ENCODE results near the gene SLC27A6. TPM values are rescaled to one million over a fixed set of nuclear protein-coding genes. Genes with fewer than 3 reads are reported as not detected.
"Not testable (repeated sequence)": the region's sequence is repeated elsewhere in the genome, so short reads cannot be mapped to it uniquely, and the experiment has no call there.

Gene SLC27A6, protein sequence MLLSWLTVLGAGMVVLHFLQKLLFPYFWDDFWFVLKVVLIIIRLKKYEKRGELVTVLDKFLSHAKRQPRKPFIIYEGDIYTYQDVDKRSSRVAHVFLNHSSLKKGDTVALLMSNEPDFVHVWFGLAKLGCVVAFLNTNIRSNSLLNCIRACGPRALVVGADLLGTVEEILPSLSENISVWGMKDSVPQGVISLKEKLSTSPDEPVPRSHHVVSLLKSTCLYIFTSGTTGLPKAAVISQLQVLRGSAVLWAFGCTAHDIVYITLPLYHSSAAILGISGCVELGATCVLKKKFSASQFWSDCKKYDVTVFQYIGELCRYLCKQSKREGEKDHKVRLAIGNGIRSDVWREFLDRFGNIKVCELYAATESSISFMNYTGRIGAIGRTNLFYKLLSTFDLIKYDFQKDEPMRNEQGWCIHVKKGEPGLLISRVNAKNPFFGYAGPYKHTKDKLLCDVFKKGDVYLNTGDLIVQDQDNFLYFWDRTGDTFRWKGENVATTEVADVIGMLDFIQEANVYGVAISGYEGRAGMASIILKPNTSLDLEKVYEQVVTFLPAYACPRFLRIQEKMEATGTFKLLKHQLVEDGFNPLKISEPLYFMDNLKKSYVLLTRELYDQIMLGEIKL
- total RNA-seq: not detected

DNA sequence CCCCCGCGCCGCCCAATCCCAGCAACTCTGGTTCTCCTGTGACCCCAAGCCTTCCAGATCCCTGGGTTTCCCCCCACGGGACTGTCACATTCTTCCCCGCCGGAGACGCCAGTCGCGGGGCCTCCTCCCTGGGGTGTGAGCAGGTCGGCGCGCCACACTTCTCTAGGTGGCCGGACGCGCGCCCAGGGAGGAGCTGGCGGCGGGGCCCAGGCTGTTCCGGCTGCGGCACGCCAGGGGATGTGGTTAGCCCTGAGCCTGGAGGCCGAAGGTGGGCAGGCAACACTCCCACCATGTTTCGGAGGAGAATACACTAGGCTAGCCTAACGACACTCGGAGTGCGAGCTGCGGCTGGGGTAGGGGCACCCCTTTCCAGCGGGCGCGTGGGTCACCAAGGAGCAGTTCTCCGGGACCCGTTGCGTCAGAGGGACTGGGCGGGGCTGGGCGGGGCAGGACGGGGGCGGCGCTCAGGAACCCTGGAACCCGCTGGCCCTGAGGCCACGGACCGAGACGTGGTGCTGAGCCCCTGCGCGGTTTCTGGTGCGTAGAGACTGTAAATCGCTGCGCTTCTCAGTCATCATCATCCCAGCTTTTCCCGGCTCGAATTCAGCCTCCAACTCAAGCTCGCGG, at the start of gene SLC27A6:
TSS of gene SLC27A6 (plus strand) at position 478 of the 627 bp plus-strand sequence. CDS start 650 bp downstream, outside the sequence.
- Mint-ChIP-seq H3K9me3 (peaks cover 6% of the 10 kb centered on the region), H3K4me1 (ENCODE audit: low read depth) (peaks cover 3% of the 10 kb centered on the region), H3K36me3 (ENCODE audit: low read depth) (no peaks in the 10 kb centered on the region), H3K27ac (no peak within 1 kb of the TSS), H3K4me3 (no peak within 1 kb of the TSS), H3K27me3 (ENCODE audit: low read depth) (peaks cover 37% of the 10 kb centered on the region)
- DNase-seq: no peak
- intact Hi-C loops (cut with micrococcal nuclease): no loop called here
- CTCF ChIA-PET: no interaction called here

GRCh38 chr5:128919542-128919941, 45.7 kb upstream of the SLC27A6 start:
- no peaks in the 10 kb centered on the region for H3K4me1 Mint-ChIP-seq (ENCODE audit: low read depth)

GRCh38 chr5:128920345-128921215, 44.7 kb upstream of the SLC27A6 start:
- intact Hi-C loops (cut with micrococcal nuclease): no loop called here
- DNase-seq: no peak
- no peaks in the 10 kb centered on the region for H3K4me1 Mint-ChIP-seq (ENCODE audit: low read depth)
- no peaks in the 10 kb centered on the region for H3K9me3 Mint-ChIP-seq
- H3K27me3 Mint-ChIP-seq (ENCODE audit: low read depth): peaks cover 20% of the 10 kb centered on the region
- no peaks in the 10 kb centered on the region for H3K36me3 Mint-ChIP-seq (ENCODE audit: low read depth)
- no peak overlapping the region for H3K27ac Mint-ChIP-seq
- no peak overlapping the region for H3K4me3 Mint-ChIP-seq
- CTCF ChIA-PET: interaction anchor here (2.1 kb wide), 1 partner anchor 15 kb away, joined by 7 read pairs; no protein-coding TSS in a partner anchor

More at GRCh38 chr5:128919542-128919941, 45.7 kb upstream of the SLC27A6 start:
- H3K36me3 Mint-ChIP-seq (ENCODE audit: low read depth): no peaks in the 10 kb centered on the region
- H3K27ac Mint-ChIP-seq: no peak overlapping the region
- CTCF ChIA-PET: interaction anchor here (2.1 kb wide), 1 partner anchor 14 kb away, joined by 7 read pairs; no protein-coding TSS in a partner anchor
- H3K27me3 Mint-ChIP-seq (ENCODE audit: low read depth): peaks cover 20% of the 10 kb centered on the region
- intact Hi-C loops (cut with micrococcal nuclease): no loop called here
- H3K4me3 Mint-ChIP-seq: no peak overlapping the region
- no peaks in the 10 kb centered on the region for H3K9me3 Mint-ChIP-seq
- DNase-seq: no peak

- Mint-ChIP-seq H3K27me3 (ENCODE audit: low read depth) (peaks cover 19% of the 10 kb centered on the region), H3K36me3 (ENCODE audit: low read depth) (no peaks in the 10 kb centered on the region), H3K9me3 (no peaks in the 10 kb centered on the region), H3K4me1 (ENCODE audit: low read depth) (no peaks in the 10 kb centered on the region), H3K27ac (no peak overlapping the region), H3K4me3 (no peak overlapping the region)
- CTCF ChIA-PET: no interaction called here
- intact Hi-C loops (cut with micrococcal nuclease): no loop called here
- no peak for DNase-seq
These were observed 41.0 kb upstream of the SLC27A6 start for GRCh38 chr5:128924299-128924698.

GRCh38 chr5:128925973-128926372, 39.3 kb upstream of the SLC27A6 start:
- Mint-ChIP-seq H3K36me3 (ENCODE audit: low read depth) (no peaks in the 10 kb centered on the region), H3K4me3 (no peak overlapping the region), H3K4me1 (ENCODE audit: low read depth) (no peaks in the 10 kb centered on the region), H3K27me3 (ENCODE audit: low read depth) (peaks cover 10% of the 10 kb centered on the region), H3K27ac (no peak overlapping the region), H3K9me3 (no peaks in the 10 kb centered on the region)
- no peak for DNase-seq
- CTCF ChIA-PET: interaction anchor here (0.6 kb wide), 1 partner anchor 1213 kb away, joined by 3 read pairs; no protein-coding TSS in a partner anchor
- intact Hi-C loops (cut with micrococcal nuclease): no loop called here

- no peaks in the 10 kb centered on the region for H3K36me3 Mint-ChIP-seq (ENCODE audit: low read depth)
- no peak for DNase-seq
- peaks cover 4% of the 10 kb centered on the region for H3K9me3 Mint-ChIP-seq
- H3K27me3 Mint-ChIP-seq (ENCODE audit: low read depth): peaks cover 10% of the 10 kb centered on the region
- no peak overlapping the region for H3K27ac Mint-ChIP-seq
- CTCF ChIA-PET: interaction anchor here (0.6 kb wide), 1 partner anchor 746 kb away, joined by 4 read pairs; no protein-coding TSS in a partner anchor
- intact Hi-C loops (cut with micrococcal nuclease): no loop called here
- H3K4me3 Mint-ChIP-seq: no peak overlapping the region
- no peaks in the 10 kb centered on the region for H3K4me1 Mint-ChIP-seq (ENCODE audit: low read depth)
These were observed 37.6 kb upstream of the SLC27A6 start for GRCh38 chr5:128927644-128928043.

DNA sequence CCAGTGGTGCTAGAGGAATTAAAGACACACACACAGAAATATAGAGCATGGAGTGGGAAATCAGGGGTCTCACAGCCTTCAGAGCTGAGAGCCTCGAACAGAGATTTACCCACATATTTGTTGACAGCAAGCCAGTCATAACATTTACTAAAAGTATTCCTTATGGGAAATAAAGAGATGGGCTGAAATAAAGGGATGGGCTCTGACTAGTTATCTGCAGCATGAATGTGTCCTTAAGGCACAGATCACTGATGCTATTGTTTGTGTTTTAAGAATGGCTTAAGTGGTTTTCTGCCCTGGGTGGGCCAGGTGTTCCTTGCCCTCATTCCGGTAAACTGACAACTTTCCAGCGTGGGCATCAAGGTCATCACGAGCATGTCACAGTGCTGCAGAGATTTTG, 33.1 kb upstream of the SLC27A6 start:
- CTCF ChIA-PET; H3K36me3 Mint-ChIP-seq (ENCODE audit: low read depth); DNase-seq; intact Hi-C loops (cut with micrococcal nuclease); H3K4me1 Mint-ChIP-seq (ENCODE audit: low read depth); H3K4me3 Mint-ChIP-seq; H3K27ac Mint-ChIP-seq; H3K27me3 Mint-ChIP-seq (ENCODE audit: low read depth); H3K9me3 Mint-ChIP-seq: not testable (repeated sequence)

DNA sequence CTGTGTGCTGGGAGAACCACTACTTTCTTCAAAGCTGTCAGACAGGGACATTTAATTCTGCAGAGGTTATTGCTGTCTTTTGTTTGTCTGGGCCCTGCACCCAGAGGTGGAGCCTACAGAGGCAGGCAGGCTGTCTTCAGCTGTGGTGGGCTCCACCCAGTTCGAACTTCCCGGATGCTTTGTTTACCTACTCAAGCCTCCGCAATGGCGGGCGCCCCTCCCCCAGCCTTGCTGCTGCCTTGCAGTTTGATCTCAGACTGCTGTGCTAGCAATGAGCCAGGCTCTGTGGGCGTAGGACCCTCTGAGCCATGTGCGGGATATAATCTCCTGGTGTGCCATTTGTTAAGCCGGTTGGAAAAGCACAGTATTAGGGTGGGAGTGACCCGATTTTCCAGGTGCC, 22.2 kb upstream of the SLC27A6 start:
- H3K27ac Mint-ChIP-seq; H3K4me1 Mint-ChIP-seq (ENCODE audit: low read depth); H3K4me3 Mint-ChIP-seq; H3K27me3 Mint-ChIP-seq (ENCODE audit: low read depth); H3K36me3 Mint-ChIP-seq (ENCODE audit: low read depth); H3K9me3 Mint-ChIP-seq; CTCF ChIA-PET; intact Hi-C loops (cut with micrococcal nuclease); DNase-seq: not testable (repeated sequence)

DNA sequence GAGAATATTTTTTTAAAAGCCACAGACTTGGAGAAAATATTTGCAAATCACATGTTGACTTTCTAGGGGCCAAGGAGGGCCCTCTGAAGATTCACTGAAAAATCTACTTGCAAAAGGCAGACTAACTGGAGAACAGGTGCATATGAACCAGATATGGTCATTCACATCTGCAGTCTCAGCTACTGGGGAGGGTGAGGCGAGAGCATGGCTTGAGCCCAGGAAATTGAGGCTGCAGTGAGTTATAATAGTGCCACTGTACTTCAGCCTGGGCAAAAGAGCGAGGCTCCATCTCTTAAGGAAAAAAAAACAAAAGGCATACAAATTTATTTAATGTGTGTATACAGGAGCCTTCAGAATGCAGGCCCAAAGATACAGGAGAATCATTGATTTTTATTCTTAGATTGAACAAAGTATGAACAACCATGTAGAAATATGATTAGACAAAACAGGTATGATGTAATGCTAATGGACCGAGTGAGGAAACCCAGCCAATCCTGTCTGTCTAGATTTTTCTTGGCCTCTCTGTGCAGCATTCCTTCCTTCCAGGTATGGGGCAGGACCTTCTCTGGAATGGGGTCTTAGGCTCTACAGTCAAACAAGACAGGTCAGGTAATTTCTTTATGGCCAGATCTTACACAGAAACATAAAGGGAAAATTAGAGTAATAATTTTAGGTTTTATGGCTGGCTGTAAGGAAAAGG, 15.3 kb upstream of the SLC27A6 start:
- intact Hi-C loops (cut with micrococcal nuclease): no loop called here

GRCh38 chr5:128951301-128951700, 14.0 kb upstream of the SLC27A6 start:
- H3K27me3 Mint-ChIP-seq (ENCODE audit: low read depth); H3K36me3 Mint-ChIP-seq (ENCODE audit: low read depth); H3K9me3 Mint-ChIP-seq; H3K4me1 Mint-ChIP-seq (ENCODE audit: low read depth); CTCF ChIA-PET; H3K27ac Mint-ChIP-seq; intact Hi-C loops (cut with micrococcal nuclease); DNase-seq; H3K4me3 Mint-ChIP-seq: not testable (repeated sequence)

More for the DNA sequence above, 15.3 kb upstream of the SLC27A6 start:
- H3K36me3 Mint-ChIP-seq (ENCODE audit: low read depth): no peaks in the 10 kb centered on the region
- H3K27ac Mint-ChIP-seq: no peak overlapping the region
- CTCF ChIA-PET: no interaction called here
- DNase-seq: no peak
- no peak overlapping the region for H3K4me3 Mint-ChIP-seq
- peaks cover 3% of the 10 kb centered on the region for H3K9me3 Mint-ChIP-seq
- peaks cover 4% of the 10 kb centered on the region for H3K27me3 Mint-ChIP-seq (ENCODE audit: low read depth)
- H3K4me1 Mint-ChIP-seq (ENCODE audit: low read depth): no peaks in the 10 kb centered on the region

- no peaks in the 10 kb centered on the region for H3K4me1 Mint-ChIP-seq (ENCODE audit: low read depth)
- intact Hi-C loops (cut with micrococcal nuclease): no loop called here
- H3K36me3 Mint-ChIP-seq (ENCODE audit: low read depth): no peaks in the 10 kb centered on the region
- no peak overlapping the region for H3K4me3 Mint-ChIP-seq
- H3K27me3 Mint-ChIP-seq (ENCODE audit: low read depth): no peaks in the 10 kb centered on the region
- H3K27ac Mint-ChIP-seq: no peak overlapping the region
- no peak for DNase-seq
- H3K9me3 Mint-ChIP-seq: peaks cover 10% of the 10 kb centered on the region
- CTCF ChIA-PET: interaction anchor here (0.6 kb wide), 1 partner anchor 944 kb away, joined by 3 read pairs; no protein-coding TSS in a partner anchor
These were observed 9.1 kb upstream of the SLC27A6 start for GRCh38 chr5:128956164-128956563.

All from activated naive CD4-positive, alpha-beta T cell treated with anti-CD3 and anti-CD28 coated beads for 36 hours (primary cell).